Right hindlimb (tissue), 1 donor: Measurements from ENCODE around the gene NUP93.
A peak's percentile ranks its signal among the peaks of the same experiment; 100 is the strongest.

ENCODE experiments used
- DNase-seq: peaks from one replicate; pipeline ENCODE4 v3.0.0-alpha.2; 2018

NUP93 gene

GRCh38 chr16:56747486-56748045 is 17.6 kb downstream of the NUP93 start:
- no peak for DNase-seq

DNA sequence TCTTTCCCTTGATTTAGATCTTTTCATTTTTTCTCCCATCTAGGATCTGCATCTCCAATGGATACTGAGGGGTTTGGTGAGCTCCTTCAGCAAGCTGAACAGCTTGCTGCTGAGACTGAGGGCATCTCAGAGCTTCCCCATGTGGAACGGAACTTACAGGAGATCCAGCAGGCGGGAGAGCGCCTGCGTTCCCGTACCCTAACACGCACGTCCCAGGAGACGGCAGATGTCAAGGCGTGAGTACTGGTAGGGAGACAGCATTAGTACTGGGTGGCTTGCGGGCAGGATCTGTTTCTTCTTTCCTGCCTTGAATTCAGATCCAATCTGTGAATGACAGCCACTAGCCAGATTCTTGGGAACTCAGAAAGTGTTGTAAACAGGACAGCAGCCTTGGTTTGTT is 18.3 kb downstream of the NUP93 start:
- DNase-seq = no peak

- no peak for DNase-seq
Measured at GRCh38 chr16:56748826-56749225, 18.9 kb downstream of the NUP93 start.

- DNase-seq = no peak
Measured at GRCh38 chr16:56749672-56750491, 20.0 kb downstream of the NUP93 start.

DNA sequence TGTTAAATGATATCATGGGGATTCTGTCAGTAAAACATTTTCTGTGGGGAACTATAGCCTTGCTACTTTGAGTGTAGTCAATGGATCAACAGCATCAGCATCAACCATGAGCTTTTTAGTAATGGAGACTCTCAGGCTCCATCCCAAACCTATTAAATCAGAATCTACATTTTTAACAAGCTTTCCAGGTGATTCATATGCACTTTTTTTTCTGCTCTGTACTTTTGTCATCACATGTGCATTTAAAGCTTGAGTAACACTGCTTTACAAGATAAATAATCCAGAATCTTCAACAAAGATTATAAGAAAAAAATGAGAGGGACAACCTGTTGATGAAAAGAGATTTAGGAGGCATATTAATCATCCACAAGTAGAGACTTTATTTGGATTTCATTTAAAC is 23.5 kb downstream of the NUP93 start:
- DNase-seq = no peak

DNA sequence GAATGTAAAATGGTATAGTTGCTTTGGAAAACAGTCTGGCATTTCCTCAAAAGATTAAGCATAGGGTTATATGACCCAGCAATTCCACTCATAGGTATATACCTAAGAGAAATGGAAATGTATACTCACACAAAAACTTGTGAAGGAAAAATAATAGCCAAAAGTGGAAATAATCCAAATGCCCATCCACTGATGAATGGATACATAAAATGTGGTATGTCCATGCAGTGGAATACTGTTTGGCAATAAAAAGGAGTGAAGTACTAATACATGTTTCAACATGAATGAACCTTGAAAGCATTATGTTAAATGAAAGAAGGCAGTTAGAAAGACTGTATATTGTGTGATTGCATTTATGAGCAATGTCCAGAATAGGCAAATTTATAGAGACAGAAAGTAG is 25.1 kb downstream of the NUP93 start:
- DNase-seq = no peak

DNA sequence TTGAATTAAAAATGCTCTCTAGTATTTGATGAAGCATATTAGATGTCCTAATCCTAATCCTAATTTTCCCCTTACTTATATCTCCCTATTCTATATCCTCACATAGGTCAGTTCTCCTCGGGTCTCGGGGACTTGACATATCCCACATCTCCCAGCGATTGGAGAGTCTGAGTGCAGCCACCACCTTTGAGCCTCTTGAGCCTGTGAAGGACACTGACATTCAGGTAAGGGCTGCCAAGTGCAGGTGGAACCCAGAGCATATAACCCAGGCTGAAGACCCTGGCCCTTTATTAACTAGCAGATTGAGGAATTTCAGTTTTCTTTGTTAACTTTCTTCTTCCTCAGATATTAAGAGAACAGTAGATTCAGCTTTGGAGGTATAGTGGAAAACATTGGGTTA is 28.5 kb downstream of the NUP93 start:
- no peak for DNase-seq

GRCh38 chr16:56758930-56759329 is 29.0 kb downstream of the NUP93 start:
- no peak for DNase-seq

DNA sequence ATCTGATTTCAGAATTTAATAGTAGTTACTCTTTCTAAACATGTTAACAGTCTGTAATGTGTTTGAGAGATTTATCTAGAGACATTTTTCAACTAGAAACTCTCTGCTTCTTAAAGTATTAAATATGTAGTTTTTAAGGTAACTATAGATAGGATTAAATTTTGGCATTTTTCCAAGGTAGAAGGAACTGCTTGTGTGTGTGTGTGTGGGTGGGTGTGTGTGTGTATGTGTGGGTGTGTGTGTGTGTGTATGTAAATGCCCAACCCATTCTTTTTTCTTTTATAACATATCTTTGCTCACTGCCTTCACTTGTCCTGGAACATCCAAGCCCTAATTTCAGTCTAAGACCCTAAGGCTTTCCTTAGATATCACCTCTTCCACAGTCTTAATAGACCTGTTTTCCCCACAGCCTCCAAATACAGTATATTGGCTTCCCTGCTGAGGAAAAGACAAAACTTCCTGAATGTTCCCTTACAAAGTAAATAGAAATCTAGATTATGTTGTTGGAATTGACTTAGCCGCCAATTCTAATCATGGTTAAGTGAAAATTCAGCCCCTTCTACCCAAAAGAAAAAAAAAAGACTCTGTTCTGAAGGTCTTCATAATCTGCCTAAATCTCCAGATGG is 33.5 kb downstream of the NUP93 start:
- DNase-seq = no peak

DNA sequence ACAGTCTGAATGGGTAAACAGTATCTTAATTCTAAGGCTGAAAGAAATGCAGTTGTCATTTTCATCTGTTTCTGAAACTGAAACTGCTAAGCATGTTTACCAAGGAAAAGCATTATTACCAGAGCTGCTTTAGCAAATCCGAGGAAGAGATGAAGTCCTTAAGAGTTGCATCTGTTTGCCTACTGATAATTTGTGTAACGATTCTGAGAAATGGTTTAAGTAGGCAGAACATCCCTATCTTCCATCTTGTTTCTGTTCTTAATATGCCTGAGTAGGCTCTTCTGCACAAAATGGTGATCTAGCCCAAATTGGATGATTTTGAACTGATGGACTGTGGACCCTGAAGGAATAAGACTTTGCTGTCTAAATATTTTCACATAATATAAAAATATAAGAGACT is 34.9 kb downstream of the NUP93 start:
- no peak for DNase-seq

DNA sequence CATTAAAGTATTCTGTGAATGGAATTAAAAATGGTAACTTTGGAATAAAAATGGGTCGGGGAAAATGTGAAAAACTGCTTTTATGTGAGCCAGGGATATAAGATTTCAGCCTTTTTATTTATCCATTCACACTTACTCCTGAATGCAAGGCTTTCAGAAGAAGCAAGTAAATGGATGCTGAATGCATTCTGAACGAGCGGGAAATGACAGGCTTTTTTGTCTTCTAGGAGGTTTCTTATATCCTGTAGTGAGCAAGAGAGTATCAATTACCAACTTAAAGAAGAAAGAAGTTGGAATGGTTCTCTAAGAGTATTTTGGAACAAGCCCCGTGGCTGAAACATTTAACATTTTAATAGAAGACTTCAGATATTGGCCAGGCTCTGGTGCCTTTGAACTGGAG is 36.0 kb downstream of the NUP93 start:
- no peak for DNase-seq

DNA sequence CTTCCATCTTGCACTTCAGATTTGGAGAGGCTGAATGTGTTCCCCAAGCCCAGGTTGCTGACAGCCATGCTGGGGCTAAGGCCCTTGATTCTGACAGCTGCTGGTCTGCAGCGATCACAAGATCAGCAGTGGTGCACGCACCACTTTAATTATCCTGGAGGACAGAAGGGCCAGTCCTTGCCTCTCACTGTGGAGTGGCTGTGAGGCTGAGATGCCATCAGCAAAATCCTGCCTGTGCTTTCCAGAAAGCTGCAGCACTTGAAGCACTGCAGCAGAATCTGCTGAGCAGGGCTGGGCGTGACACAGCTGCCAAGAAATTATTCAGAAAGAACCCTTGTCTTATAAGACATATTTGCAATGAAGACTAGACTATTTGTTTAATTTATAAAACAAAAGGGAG is 37.1 kb downstream of the NUP93 start:
- no peak for DNase-seq

GRCh38 chr16:56769677-56770076 is 39.7 kb downstream of the NUP93 start:
- DNase-seq = no peak

DNA sequence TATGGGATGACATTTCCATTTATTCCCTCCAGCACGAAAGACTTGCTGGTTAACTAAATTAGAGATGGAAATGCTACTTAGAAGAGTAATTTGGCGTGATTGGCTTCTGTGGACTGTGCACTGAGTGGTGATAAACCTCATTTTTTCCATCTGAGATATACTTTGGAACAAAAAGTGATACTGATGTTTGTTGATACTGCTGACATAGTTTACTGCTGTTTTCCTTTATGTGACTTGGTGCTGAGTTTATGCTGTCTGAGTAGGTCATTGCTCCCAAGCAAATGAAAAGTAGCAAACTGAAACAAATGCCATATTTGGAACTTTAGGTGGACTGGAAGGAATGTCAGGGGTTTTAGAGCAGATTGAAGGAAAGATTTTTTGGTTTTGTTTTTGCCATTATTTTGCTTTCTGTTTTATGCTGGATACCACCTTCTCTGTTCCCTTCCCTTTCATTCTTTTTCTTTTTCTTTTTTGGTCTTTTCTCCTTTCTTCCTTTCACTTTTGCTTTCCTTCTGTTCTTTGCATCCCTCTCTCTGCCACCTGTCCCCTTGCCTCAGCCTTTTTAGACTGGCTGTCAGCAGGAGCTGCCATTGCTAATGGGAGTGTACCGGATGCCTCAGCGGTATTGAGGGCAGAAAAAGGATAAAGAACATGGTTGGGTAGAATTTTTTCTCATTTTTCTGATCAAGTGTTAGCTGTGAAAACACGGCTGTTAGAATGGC is 41.8 kb downstream of the NUP93 start:
- no peak for DNase-seq

GRCh38 chr16:56773532-56773931 is 43.6 kb downstream of the NUP93 start:
- no peak for DNase-seq

GRCh38 chr16:56774016-56774680 is 44.2 kb downstream of the NUP93 start:
- no peak for DNase-seq

- no peak for DNase-seq
Measured at GRCh38 chr16:56775162-56775561, 45.2 kb downstream of the NUP93 start.

GRCh38 chr16:56776562-56776961 is 46.6 kb downstream of the NUP93 start:
- peak; percentile 28 for DNase-seq

DNA sequence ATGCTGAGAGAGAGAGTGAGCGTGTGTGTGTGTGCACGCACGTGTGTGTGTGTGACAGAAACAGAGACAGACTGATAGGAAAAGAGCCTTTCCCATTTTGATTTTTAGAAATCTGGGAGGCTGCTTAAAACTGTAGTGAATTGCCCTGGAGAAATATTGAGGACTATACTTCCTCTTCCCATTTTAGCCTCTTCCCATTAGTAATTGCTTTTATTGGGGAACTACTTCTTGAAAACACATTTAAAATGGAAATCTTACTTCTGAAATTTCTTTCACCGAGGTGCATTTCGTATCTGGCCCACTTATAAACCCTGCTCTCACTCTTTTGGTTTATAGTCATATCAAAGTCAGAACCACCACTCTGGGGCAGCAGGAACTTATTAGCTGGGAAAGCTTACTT is 47.1 kb downstream of the NUP93 start:
- no peak for DNase-seq

DNA sequence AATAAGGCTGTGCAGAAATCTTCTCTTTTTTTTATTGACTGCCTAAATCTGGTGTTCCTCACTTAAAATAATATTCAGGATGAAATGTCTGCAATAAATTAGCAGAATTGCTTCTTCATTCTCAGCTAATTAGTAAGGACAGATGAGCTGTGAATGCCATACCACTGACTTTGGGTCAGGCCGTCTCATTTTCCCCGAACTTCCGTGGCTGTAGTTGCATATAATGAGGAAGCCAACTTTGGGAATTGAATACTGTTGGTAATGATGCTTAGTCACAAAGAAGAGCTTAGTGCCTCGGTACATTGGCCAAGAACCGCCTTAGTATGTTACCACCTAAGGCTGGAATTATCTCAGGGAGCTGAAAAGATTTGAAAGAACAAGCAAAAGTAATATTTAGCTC is 47.6 kb downstream of the NUP93 start:
- no peak for DNase-seq

- no peak for DNase-seq
Measured at GRCh38 chr16:56779906-56780305, 50.0 kb downstream of the NUP93 start.

DNA sequence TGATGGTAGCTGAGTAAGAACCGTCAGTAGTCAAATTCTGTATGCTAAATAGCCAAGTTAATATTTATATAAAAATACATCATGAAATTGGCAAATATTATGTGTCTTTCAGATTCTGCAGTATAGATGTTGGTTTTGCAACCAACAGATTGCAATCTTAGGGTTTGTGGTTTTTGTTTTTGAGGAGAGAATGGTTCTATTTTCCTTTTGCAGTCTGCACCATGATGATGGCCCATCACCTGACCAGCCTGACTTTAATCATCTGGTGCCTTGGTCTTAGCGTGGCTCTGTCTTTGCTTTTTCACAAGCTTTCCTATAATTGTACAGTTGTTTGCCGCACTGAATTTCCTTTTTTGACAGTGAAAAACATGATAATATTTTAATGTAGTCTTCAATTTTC is 50.7 kb downstream of the NUP93 start:
- no peak for DNase-seq

DNA sequence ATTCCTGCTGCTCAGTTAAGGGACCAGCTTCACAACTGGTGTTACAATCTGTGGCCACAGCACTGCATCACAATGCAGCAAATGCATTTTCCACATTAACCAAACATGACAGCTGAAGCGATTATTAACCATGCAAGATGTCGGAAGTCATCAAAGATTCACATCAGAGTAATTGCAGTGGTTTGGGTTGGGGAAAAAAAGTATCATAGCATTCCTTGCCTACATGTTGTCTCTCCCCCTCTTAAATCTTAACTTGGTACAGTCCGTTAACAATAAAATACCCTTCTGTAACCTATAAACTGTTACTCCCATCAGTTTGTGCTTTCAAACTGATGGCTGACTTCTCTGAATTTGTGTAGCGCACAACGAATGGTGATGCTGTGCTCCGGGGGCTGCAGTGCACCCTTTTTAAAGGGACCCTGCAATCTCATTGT is 51.6 kb downstream of the NUP93 start:
- no peak for DNase-seq
